Thyroid gland (tissue), 4 donors: ENCODE measurements around the gene ZAR1. TPM values are rescaled to one million over a fixed set of nuclear protein-coding genes. Genes with fewer than 3 reads are reported as not detected.
A peak's percentile ranks its signal among the peaks of the same experiment; 100 is the strongest.

Experiments
- DNase-seq, 2 donors: peaks; one replicate each; pipeline ENCODE4 v3.0.0-alpha.2; 2019
- H3K27ac ChIP-seq, 3 donors: fragments of 200-600 bp; sonication (generic); 1 replicate in 2 of 3; 2 replicates in 1 of 3; pipeline ENCODE4 v1.5.1; 2016 to 2019; ENCODE audit warnings: mild to moderate bottlenecking in 1 of 3, moderate library complexity in 1 of 3
- H3K27me3 ChIP-seq: fragments of 200-600 bp; sonication (generic); one replicate; pipeline ENCODE4 v1.5.1; 2019
- H3K36me3 ChIP-seq, 2 donors: fragments of 200-600 bp; sonication (generic); one replicate each; pipeline ENCODE4 v1.5.1; 2016 to 2019
- H3K4me1 ChIP-seq, 2 donors: fragments of 200-600 bp; sonication (generic); one replicate each; pipeline ENCODE4 v1.5.1; 2017 to 2019
- H3K4me3 ChIP-seq, 3 donors: fragments of 200-600 bp; sonication (generic); replicated peaks in 1 of 3; 1 replicate in 2 of 3; 2 replicates in 1 of 3; pipeline ENCODE4 v1.5.1; 2016; ENCODE audit warnings: mild to moderate bottlenecking in 1 of 3
- H3K9me3 ChIP-seq: fragments of 200-600 bp; sonication (generic); one replicate; pipeline ENCODE4 v1.5.1; 2017
- CTCF ChIP-seq, 6 experiments: fragments of 200-600 bp in 3 of 6; fragments of 450-650 bp in 3 of 6; sonication (generic) in 3 of 6; IDR thresholded peaks; one replicate each; pipeline ENCODE4 v1.5.1; 2016 to 2019; ENCODE audit warnings: antibody characterized with exemption in 6 of 6, mild to moderate bottlenecking in 2 of 6, inconsistent platforms in 1 of 6, moderate library complexity in 1 of 6
- POLR2A ChIP-seq, 2 donors: fragments of 450-650 bp; IDR thresholded peaks; one replicate each; pipeline ENCODE4 v1.6.1; 2017; ENCODE audit warnings: antibody characterized with exemption in 2 of 2, mild to moderate bottlenecking in 2 of 2, moderate library complexity in 1 of 2
- WGBS, 2 donors: methylation state at CpG; one replicate each; pipeline ENCODE4 v1.1.5; 2017; 5-methylcytosine and 5-hydroxymethylcytosine counted together
- intact Hi-C: fragments of 100-400 bp; cut with DNase I; formaldehyde crosslinking; loops from one replicate; pipeline ENCODE4 v1.15.1; 2023
- total RNA-seq, 4 donors: library from RNA; depleted of rRNA; stranded (reverse); fragments of >200 nt; gene quantifications; one replicate each; pipeline ENCODE4 v1.2.3, GENCODE V29; 2016

ZAR1 gene
- total RNA-seq, 4 donors from 2014 or later: not detected

- Histone ChIP-seq H3K27me3 (peaks cover under 1% of the 10 kb centered on the region), H3K4me1 (peaks cover 0 to 4% of the 10 kb centered on the region in 2 donors), H3K27ac (no peak overlapping the region), H3K4me3 (no peak overlapping the region), H3K36me3 (no peaks in the 10 kb centered on the region), H3K9me3 (no peaks in the 10 kb centered on the region)
- no peak for DNase-seq
- WGBS, 2 donors: 59 to 62% methylated on average over 2 of the region's 2 CpGs
- TF ChIP-seq CTCF (IDR thresholded peaks at IDR 0.05) (no peak), POLR2A (IDR thresholded peaks at IDR 0.05) (no peak)
- intact Hi-C loops: no loop called here
These were observed 11.8 kb upstream of the ZAR1 start for GRCh38 chr4:48478273-48478672.

GRCh38 chr4:48481581-48481980 is 8.5 kb upstream of the ZAR1 start:
- Histone ChIP-seq H3K4me1 (peaks cover 4 to 13% of the 10 kb centered on the region in 2 donors), H3K4me3 (no peak overlapping the region), H3K9me3 (no peaks in the 10 kb centered on the region), H3K36me3 (no peaks in the 10 kb centered on the region), H3K27ac (no peak overlapping the region), H3K27me3 (peaks cover 14% of the 10 kb centered on the region)
- WGBS, 2 donors: 88 to 89% methylated on average over 1 of the region's 1 CpG
- TF ChIP-seq CTCF (IDR thresholded peaks at IDR 0.05) (no peak), POLR2A (IDR thresholded peaks at IDR 0.05) (no peak)
- DNase-seq: no peak
- intact Hi-C loops: no loop called here

- 4 to 5% methylated on average over 7 to 31 of the region's 85 CpGs for WGBS, 2 donors
- H3K27ac ChIP-seq: no peak within 1 kb of the TSS
- peak within 1 kb of the TSS in 1 of 3 donors; percentile 23 for H3K4me3 ChIP-seq
- peaks cover 4 to 13% of the 10 kb centered on the region in 2 donors for H3K4me1 ChIP-seq
- H3K9me3 ChIP-seq: no peaks in the 10 kb centered on the region
- intact Hi-C loops: no loop called here
- peaks cover 14% of the 10 kb centered on the region for H3K27me3 ChIP-seq
- no peaks in the 10 kb centered on the region for H3K36me3 ChIP-seq
- TF ChIP-seq CTCF (IDR thresholded peaks at IDR 0.05): no peak
- TF ChIP-seq POLR2A (IDR thresholded peaks at IDR 0.05): no peak
- DNase-seq: peak; percentile 14 to 27
These were observed 6.9 kb upstream of the ZAR1 start, which contains the start of gene SLC10A4 for GRCh38 chr4:48483006-48483776. Gene SLC10A4, plus strand, starts transcription at chr4:48483343. Its CDS starts 219 bp downstream, at chr4:48483562.

GRCh38 chr4:48483777-48484493 is 6.1 kb upstream of the ZAR1 start:
- peaks cover 14% of the 10 kb centered on the region for H3K27me3 ChIP-seq
- H3K4me3 ChIP-seq: peak overlapping the region in 1 of 3 donors; percentile 23
- H3K4me1 ChIP-seq: peaks cover 4 to 13% of the 10 kb centered on the region in 2 donors
- 13 to 16% methylated on average over 28 to 46 of the region's 66 CpGs for WGBS, 2 donors
- no peaks in the 10 kb centered on the region for H3K36me3 ChIP-seq
- TF ChIP-seq POLR2A (IDR thresholded peaks at IDR 0.05) (no peak), CTCF (IDR thresholded peaks at IDR 0.05) (no peak)
- H3K9me3 ChIP-seq: no peaks in the 10 kb centered on the region
- intact Hi-C loops: no loop called here
- DNase-seq: no peak
- no peak overlapping the region for H3K27ac ChIP-seq
